CD4-positive, alpha-beta T cell (primary cell): ENCODE measurements around the gene SIGLEC5. TPM values are rescaled to one million over a fixed set of nuclear protein-coding genes. Genes with fewer than 3 reads are reported as not detected.

Experiments used
- ATAC-seq: fragments of 200-7000 bp; cut with Tn5 transposase; one replicate; pipeline ENCODE4 v1.10.0; 2022; ENCODE audit warnings: mild to moderate bottlenecking; ENCODE audit not compliant: poor library complexity
- CTCF ChIA-PET: fragments of 350-600 bp; sonication (Branson Sonifier 250); formaldehyde crosslinking; loops from one replicate; lab custom pipeline; 2021; ENCODE audit warnings: antibody characterized with exemption, inconsistent platforms; lab: Charles Lee
- POLR2A ChIA-PET: fragments of 350-600 bp; sonication (Branson Sonifier 250); formaldehyde crosslinking; loops from one replicate; lab custom pipeline; 2021; ENCODE audit warnings: antibody characterized with exemption, inconsistent platforms; lab: Charles Lee
- DNase-seq, 14 experiments: peaks; one replicate each; pipeline ENCODE4 v3.0.0-alpha.2; 2013 to 2020; ENCODE audit warnings: mixed read lengths in 2 of 14
- H3K27ac ChIP-seq, 2 donors: one replicate each; pipeline versions ENCODE4 v1.5.1 to v1.7.0; 2013; ENCODE audit warnings: low read length in 2 of 2, low read depth in 1 of 2, mild to moderate bottlenecking in 1 of 2
- H3K27me3 ChIP-seq, 2 experiments: 1 replicate in 1 of 2; 2 replicates in 1 of 2; pipeline versions ENCODE4 v1.6.1 to v1.7.0; 2013; ENCODE audit warnings: low read length in 2 of 2, control low read depth in 1 of 2, mild to moderate bottlenecking in 1 of 2, moderate library complexity in 1 of 2; ENCODE audit not compliant: insufficient read depth in 2 of 2, control insufficient read depth in 1 of 2
- H3K36me3 ChIP-seq: one replicate; pipeline ENCODE4 v1.6.1; 2013; ENCODE audit warnings: low read length, control low read depth; ENCODE audit not compliant: insufficient read depth
- H3K4me1 ChIP-seq: one replicate; pipeline ENCODE4 v1.6.1; 2013; ENCODE audit warnings: low read length, control low read depth; ENCODE audit not compliant: insufficient read depth
- H3K4me3 ChIP-seq: one replicate; pipeline ENCODE4 v1.5.1; 2013; ENCODE audit warnings: mild to moderate bottlenecking, low read length, moderate library complexity
- H3K9me3 ChIP-seq, 2 experiments: 1 replicate in 1 of 2; 2 replicates in 1 of 2; pipeline versions ENCODE4 v1.6.1 to v1.7.0; 2013; ENCODE audit warnings: low read length in 2 of 2, mild to moderate bottlenecking in 2 of 2, control low read depth in 1 of 2, moderate library complexity in 1 of 2; ENCODE audit not compliant: control insufficient read depth in 1 of 2, insufficient read depth in 1 of 2
- H3K27ac Mint-ChIP-seq: one replicate; pipeline ENCODE4 v1.8.0; 2020; ENCODE audit warnings: mixed read lengths
- H3K27me3 Mint-ChIP-seq: one replicate; pipeline ENCODE4 v1.8.0; 2021; ENCODE audit warnings: mixed read lengths
- H3K36me3 Mint-ChIP-seq: one replicate; pipeline ENCODE4 v1.8.0; 2021; ENCODE audit warnings: low read depth, mixed read lengths
- H3K4me1 Mint-ChIP-seq: one replicate; pipeline ENCODE4 v1.8.0; 2021; ENCODE audit warnings: low read depth, mixed read lengths
- H3K4me3 Mint-ChIP-seq: one replicate; pipeline ENCODE4 v1.8.0; 2020; ENCODE audit warnings: mild to moderate bottlenecking, mixed read lengths
- H3K9me3 Mint-ChIP-seq: one replicate; pipeline ENCODE4 v1.8.0; 2020; ENCODE audit warnings: mixed read lengths
- CTCF ChIP-seq: fragments of 200-600 bp; IDR thresholded peaks from one replicate; pipeline ENCODE4 v1.8.0; 2022; ENCODE audit warnings: antibody characterized with exemption, mild to moderate bottlenecking
- intact Hi-C, 2 experiments: fragments of 100-400 bp; cut with DNase I in 1 of 2; cut with micrococcal nuclease in 1 of 2; formaldehyde crosslinking; loops; one replicate each; pipeline versions ENCODE4 v1.15.1 to v1.9.0; 2023 to 2025; cut with DNase I, micrococcal nuclease
- total RNA-seq, 174 experiments: library from RNA in 2 of 174; stranded (reverse) in 2 of 174; gene quantifications; one replicate each; pipeline ENCODE4 v1.2.3 and lab custom pipeline; 2021 to 2026

SIGLEC5 gene
- total RNA-seq, 2 experiments from 2014 or later: not detected

DNA sequence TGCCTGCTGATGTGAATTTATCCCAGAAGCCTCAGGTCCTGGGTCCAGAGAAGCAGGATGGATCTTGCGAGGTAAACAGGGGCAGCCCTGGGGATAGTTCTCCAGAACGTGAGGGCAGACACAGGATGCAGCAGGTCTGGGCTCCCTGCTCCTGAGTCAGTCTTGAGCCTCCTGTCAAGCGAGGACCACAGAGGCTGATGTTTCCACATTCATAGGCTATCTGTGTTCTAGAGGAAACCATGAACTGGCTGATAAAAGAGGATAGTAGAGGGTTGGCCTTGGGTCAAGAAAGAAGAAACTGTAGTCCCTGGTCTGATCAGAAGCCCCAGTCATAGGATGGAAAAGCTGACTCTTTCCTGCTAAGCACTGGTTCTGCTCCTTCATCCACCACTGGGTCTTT, 56.9 kb downstream of the SIGLEC5 start:
- Mint-ChIP-seq H3K36me3 (peaks cover 50% of the 10 kb centered on the region), H3K4me3 (peak overlapping the region; percentile 54)
- no peaks in the 10 kb centered on the region for H3K9me3 ChIP-seq

GRCh38 chr19:51572908-51573307, 57.3 kb downstream of the SIGLEC5 start:
- Mint-ChIP-seq H3K27me3 (no peaks in the 10 kb centered on the region), H3K36me3 (peaks cover 46% of the 10 kb centered on the region), H3K4me3 (peak overlapping the region; percentile 54), H3K4me1 (peaks cover 35% of the 10 kb centered on the region), H3K9me3 (no peaks in the 10 kb centered on the region), H3K27ac (no peak overlapping the region)
- Histone ChIP-seq H3K4me3 (no peak overlapping the region), H3K4me1 (peaks cover 16% of the 10 kb centered on the region), H3K9me3 (no peaks in the 10 kb centered on the region), H3K36me3 (peaks cover 20% of the 10 kb centered on the region), H3K27ac (no peak overlapping the region), H3K27me3 (no peaks in the 10 kb centered on the region)
- ChIA-PET CTCF (no interaction called here), POLR2A (no interaction called here)
- TF ChIP-seq CTCF: no peak
- DNase-seq: no peak
- no peak for ATAC-seq
- intact Hi-C loops: loop anchor here in 1 of 2 experiments (5.0 kb wide), 1 partner anchor 129 kb away; no protein-coding TSS in a partner anchor

More for the DNA sequence above, 56.9 kb downstream of the SIGLEC5 start:
- TF ChIP-seq CTCF: no peak
- ChIA-PET POLR2A (no interaction called here), CTCF (interaction anchor here (0.6 kb wide), 1 partner anchor 136 kb away, joined by 3 read pairs; no protein-coding TSS in a partner anchor)
- no peak for ATAC-seq
- no peak overlapping the region for H3K4me3 ChIP-seq
- Mint-ChIP-seq H3K27ac (no peak overlapping the region), H3K27me3 (no peaks in the 10 kb centered on the region), H3K4me1 (peaks cover 35% of the 10 kb centered on the region), H3K9me3 (no peaks in the 10 kb centered on the region)
- H3K36me3 ChIP-seq: peaks cover 20% of the 10 kb centered on the region
- no peak for DNase-seq
- H3K4me1 ChIP-seq: peaks cover 16% of the 10 kb centered on the region
- H3K27ac ChIP-seq: no peak overlapping the region
- no peaks in the 10 kb centered on the region for H3K27me3 ChIP-seq
- intact Hi-C loops: loop anchor here in 1 of 2 experiments (5.0 kb wide), 1 partner anchor 129 kb away; no protein-coding TSS in a partner anchor

DNA sequence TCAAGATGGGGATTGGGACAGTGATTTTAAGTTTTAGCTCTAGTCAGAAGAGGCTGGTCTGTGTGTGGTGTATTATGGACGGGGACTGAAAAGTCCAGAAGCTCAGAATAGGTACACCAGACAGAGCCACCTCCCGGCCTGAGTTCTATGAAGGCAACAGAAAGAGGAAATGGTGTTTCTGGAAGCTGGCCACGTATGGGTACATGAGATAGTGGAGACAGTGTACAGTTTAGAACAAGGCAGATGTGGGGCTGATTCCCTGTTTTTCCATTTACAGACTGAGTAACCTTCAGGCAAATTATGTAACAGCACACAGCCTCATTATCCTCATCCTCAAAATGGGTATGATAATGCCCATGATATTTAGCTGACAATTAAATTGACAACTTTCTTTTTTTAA, 57.8 kb downstream of the SIGLEC5 start:
- intact Hi-C loops: loop anchor here in 1 of 2 experiments (5.0 kb wide), 1 partner anchor 130 kb away; no protein-coding TSS in a partner anchor
- Histone ChIP-seq H3K27ac (no peak overlapping the region), H3K9me3 (no peaks in the 10 kb centered on the region), H3K36me3 (peaks cover 20% of the 10 kb centered on the region), H3K4me3 (no peak overlapping the region), H3K27me3 (no peaks in the 10 kb centered on the region), H3K4me1 (peaks cover 16% of the 10 kb centered on the region)
- POLR2A ChIA-PET: no interaction called here
- H3K36me3 Mint-ChIP-seq: peaks cover 43% of the 10 kb centered on the region
- DNase-seq (no peak), ATAC-seq (no peak)
- peaks cover 35% of the 10 kb centered on the region for H3K4me1 Mint-ChIP-seq
- CTCF ChIA-PET: no interaction called here
- no peak overlapping the region for H3K27ac Mint-ChIP-seq
- TF ChIP-seq CTCF: no peak
- no peaks in the 10 kb centered on the region for H3K9me3 Mint-ChIP-seq
- no peaks in the 10 kb centered on the region for H3K27me3 Mint-ChIP-seq
- H3K4me3 Mint-ChIP-seq: peak overlapping the region; percentile 94
